GM15510 (cell line): ENCODE measurements around the gene NOXA1.

Experiments
- POLR2A ChIP-seq: IDR thresholded peaks from 3 replicates; pipeline ENCODE4 v1.6.1; 2011; ENCODE audit warnings: borderline replicate concordance; ENCODE audit not compliant: insufficient read length; ENCODE audit errors: extremely low read depth

NOXA1 gene

GRCh38 chr9:137385061-137385655, 38.0 kb upstream of the NOXA1 start:
- TF ChIP-seq POLR2A: no peak

GRCh38 chr9:137387114-137387890, 35.9 kb upstream of the NOXA1 start:
- TF ChIP-seq POLR2A: no peak

GRCh38 chr9:137387891-137388560, 35.2 kb upstream of the NOXA1 start:
- TF ChIP-seq POLR2A: no peak

GRCh38 chr9:137388589-137389427, 34.4 kb upstream of the NOXA1 start:
- no peak for TF ChIP-seq POLR2A

- TF ChIP-seq POLR2A: no peak
Observed at GRCh38 chr9:137389428-137389746, 33.8 kb upstream of the NOXA1 start.

GRCh38 chr9:137390553-137391410, 32.4 kb upstream of the NOXA1 start:
- no peak for TF ChIP-seq POLR2A

- TF ChIP-seq POLR2A: no peak
Observed at GRCh38 chr9:137391411-137391754, 31.8 kb upstream of the NOXA1 start.

GRCh38 chr9:137392232-137393007, 30.8 kb upstream of the NOXA1 start:
- no peak for TF ChIP-seq POLR2A

- TF ChIP-seq POLR2A: no peak
Observed at GRCh38 chr9:137393176-137394150, 29.7 kb upstream of the NOXA1 start.

- no peak for TF ChIP-seq POLR2A
Observed at GRCh38 chr9:137394866-137395665, 28.1 kb upstream of the NOXA1 start.

GRCh38 chr9:137395666-137396010, 27.6 kb upstream of the NOXA1 start:
- no peak for TF ChIP-seq POLR2A

GRCh38 chr9:137396227-137396626, 27.0 kb upstream of the NOXA1 start:
- TF ChIP-seq POLR2A: no peak
